CD4-positive, alpha-beta memory T cell (primary cell): ENCODE measurements around the gene NUTM2D. TPM values are rescaled to one million over a fixed set of nuclear protein-coding genes. Genes with fewer than 3 reads are reported as not detected.
"Not testable (repeated sequence)": the region's sequence is repeated elsewhere in the genome, so short reads cannot be mapped to it uniquely, and the experiment has no call there.

Source experiments
- CTCF ChIA-PET: fragments of 350-600 bp; sonication (Branson Sonifier 250); formaldehyde crosslinking; loops from one replicate; lab custom pipeline; 2021; ENCODE audit warnings: inconsistent platforms; ENCODE audit not compliant: partially characterized antibody; lab: Charles Lee
- POLR2A ChIA-PET: fragments of 350-600 bp; sonication (Branson Sonifier 250); formaldehyde crosslinking; loops from one replicate; lab custom pipeline; 2021; ENCODE audit not compliant: partially characterized antibody; lab: Charles Lee
- DNase-seq, 5 donors: peaks; one replicate each; pipeline versions ENCODE4 v3.0.0 to v3.0.0-alpha.2; 2020 to 2022; ENCODE audit warnings: mixed read lengths in 1 of 5
- H3K27ac ChIP-seq: one replicate; pipeline ENCODE4 v1.7.0; 2013; ENCODE audit warnings: low read depth, low read length
- H3K27me3 ChIP-seq: 2 replicates; pipeline ENCODE4 v1.7.0; 2013; ENCODE audit warnings: mild to moderate bottlenecking, low read length, moderate library complexity; ENCODE audit not compliant: insufficient read depth
- H3K36me3 ChIP-seq: 2 replicates; pipeline ENCODE4 v1.7.0; 2013; ENCODE audit warnings: mild to moderate bottlenecking, low read length, moderate library complexity; ENCODE audit not compliant: insufficient read depth
- H3K4me1 ChIP-seq: 2 replicates; pipeline ENCODE4 v1.7.0; 2013; ENCODE audit warnings: mild to moderate bottlenecking, low read length, moderate library complexity; ENCODE audit not compliant: insufficient read depth
- H3K4me3 ChIP-seq, 2 donors: one replicate each; pipeline ENCODE4 v1.7.0; 2013; ENCODE audit warnings: low read length in 2 of 2, mild to moderate bottlenecking in 1 of 2
- H3K9me3 ChIP-seq, 2 donors: one replicate each; pipeline ENCODE4 v1.7.0; 2013; ENCODE audit warnings: low read length in 2 of 2, control low read depth in 1 of 2; ENCODE audit not compliant: control insufficient read depth in 1 of 2
- H3K27ac Mint-ChIP-seq, 7 donors: one replicate each; pipeline ENCODE4 v1.8.0; 2020 to 2021; ENCODE audit warnings: mixed read lengths in 7 of 7, mild to moderate bottlenecking in 6 of 7, inconsistent platforms in 3 of 7, moderate library complexity in 3 of 7
- H3K27me3 Mint-ChIP-seq, 2 donors: one replicate each; pipeline ENCODE4 v1.8.0; 2020 to 2021; ENCODE audit warnings: mixed read lengths in 2 of 2
- H3K36me3 Mint-ChIP-seq, 2 donors: one replicate each; pipeline ENCODE4 v1.8.0; 2020 to 2021; ENCODE audit warnings: mixed read lengths in 2 of 2, inconsistent platforms in 1 of 2, mild to moderate bottlenecking in 1 of 2
- H3K4me1 Mint-ChIP-seq, 4 donors: one replicate each; pipeline ENCODE4 v1.8.0; 2020 to 2021; ENCODE audit warnings: mixed read lengths in 4 of 4, mild to moderate bottlenecking in 1 of 4
- H3K4me3 Mint-ChIP-seq, 8 donors: one replicate each; pipeline ENCODE4 v1.8.0; 2020 to 2021; ENCODE audit warnings: mixed read lengths in 8 of 8, mild to moderate bottlenecking in 7 of 8, moderate library complexity in 6 of 8, inconsistent platforms in 3 of 8
- H3K9me3 Mint-ChIP-seq, 8 donors: one replicate each; pipeline ENCODE4 v1.8.0; 2020 to 2021; ENCODE audit warnings: mixed read lengths in 8 of 8, mild to moderate bottlenecking in 5 of 8, inconsistent platforms in 3 of 8, moderate library complexity in 1 of 8
- intact Hi-C: fragments of 100-400 bp; cut with micrococcal nuclease; formaldehyde crosslinking; loops from one replicate; pipeline ENCODE4 v1.15.1; 2023
- polyA plus RNA-seq, 2 donors: library from polyadenylated mRNA; unstranded; fragments of 300-500 nt; fragmentation: Illumina TruSeq; gene quantifications; one replicate each; pipeline ENCODE4 v1.2.3, GENCODE V29; 2021
- total RNA-seq, 2 experiments: library from RNA; stranded (reverse); gene quantifications; one replicate each; pipeline ENCODE4 v1.2.3, GENCODE V29; 2021

NUTM2D gene
- total and polyA plus RNA-seq, 4 experiments from 2014 or later: 0.39 to 4.9 (median 4.7) TPM; not detected in 1

DNA sequence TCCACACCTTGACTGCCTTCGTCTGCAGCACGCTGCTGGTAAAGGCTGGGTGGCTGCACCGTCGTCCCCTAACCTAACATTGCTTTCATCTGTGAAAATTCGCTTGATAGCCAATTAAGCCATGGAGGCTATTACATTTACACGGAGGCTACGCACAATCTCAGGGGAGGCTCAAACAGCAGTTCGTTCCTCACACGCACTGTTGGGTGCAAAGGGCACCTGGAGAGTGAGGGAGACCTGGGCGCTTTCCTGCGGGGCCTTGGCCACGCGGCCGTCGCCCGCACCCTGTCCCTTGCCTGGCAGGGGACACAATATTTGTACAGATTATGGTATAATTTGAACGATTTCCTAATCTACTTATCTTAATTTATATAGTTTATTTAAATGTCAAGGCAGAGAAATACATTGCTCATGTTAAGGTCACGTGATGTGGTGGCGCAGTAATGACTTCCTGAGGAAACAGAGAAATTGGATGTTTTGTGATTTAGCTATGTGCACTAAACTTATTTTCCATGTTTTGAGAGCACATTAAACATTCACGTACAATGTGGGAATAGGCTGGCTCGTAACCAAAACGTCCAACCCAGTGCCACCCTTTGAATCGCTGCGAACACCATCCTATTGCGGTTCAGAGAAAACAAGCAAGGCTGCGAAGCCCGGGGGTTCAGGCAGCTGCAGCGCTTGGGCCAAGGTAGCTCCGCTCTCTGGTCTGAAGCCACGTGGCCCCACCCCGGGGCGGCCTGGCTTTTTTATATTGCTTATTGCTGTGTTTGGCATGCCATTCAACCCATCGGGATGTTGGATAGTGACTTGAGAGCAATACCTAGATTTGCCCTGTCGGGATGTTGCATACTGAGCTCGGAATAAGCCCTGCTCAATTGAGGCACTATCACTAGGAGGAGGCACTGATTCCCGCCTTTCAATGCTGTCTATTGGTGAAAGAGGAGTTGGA lies 50.2 kb downstream of the NUTM2D start:
- H3K27me3 Mint-ChIP-seq, H3K9me3 ChIP-seq, H3K27ac ChIP-seq, H3K4me1 ChIP-seq, H3K36me3 ChIP-seq, CTCF ChIA-PET, POLR2A ChIA-PET, H3K9me3 Mint-ChIP-seq, intact Hi-C loops, H3K36me3 Mint-ChIP-seq, H3K27me3 ChIP-seq, H3K27ac Mint-ChIP-seq, H3K4me1 Mint-ChIP-seq, H3K4me3 ChIP-seq: not testable (repeated sequence)
- peak in 4 of 5 donors; percentile 4 to 24 (median 8) for DNase-seq
- H3K4me3 Mint-ChIP-seq: peak overlapping the region in 7 of 8 donors; percentile 40 to 63 (median 57)

DNA sequence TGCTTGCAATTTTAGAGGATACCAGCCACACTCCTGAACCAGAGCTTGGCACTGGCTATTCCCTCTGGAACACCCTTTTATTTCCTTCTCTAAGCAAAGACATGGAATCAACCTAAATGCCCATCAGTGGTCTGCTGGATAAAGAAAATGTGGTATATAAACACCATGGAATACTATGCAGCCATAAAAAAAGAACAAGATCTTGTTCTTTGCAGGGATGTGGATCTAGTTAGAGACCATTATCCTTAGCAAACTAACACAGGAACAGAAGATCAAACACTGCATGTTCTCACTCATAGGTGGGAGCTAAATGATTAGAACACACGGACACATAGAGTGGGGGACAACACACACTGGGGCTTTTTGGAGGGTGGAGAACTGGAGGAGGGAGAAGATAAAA lies 56.4 kb downstream of the NUTM2D start:
- H3K36me3 Mint-ChIP-seq, H3K27me3 ChIP-seq, DNase-seq, intact Hi-C loops, H3K4me1 ChIP-seq, H3K36me3 ChIP-seq, H3K9me3 ChIP-seq, H3K27ac ChIP-seq, H3K4me3 Mint-ChIP-seq, H3K4me3 ChIP-seq, H3K4me1 Mint-ChIP-seq, H3K9me3 Mint-ChIP-seq, POLR2A ChIA-PET, CTCF ChIA-PET: not testable (repeated sequence)
- Mint-ChIP-seq H3K27me3 (peaks cover 7 to 14% of the 10 kb centered on the region in 2 donors), H3K27ac (peak overlapping the region in 1 of 7 donors; percentile 62)

Other genes starting within 250 kb of the NUTM2D start
- gene NUTM2A, start 132.3 kb upstream of the NUTM2D start, total RNA-seq: 1 to 10 TPM; 1.2 to 1.3 TPM
- gene NUTM2A, start 132.3 kb upstream of the NUTM2D start, polyA plus RNA-seq: not detected
- 1 to 10 TPM; 8.2 to 9.3 TPM for gene MINPP1, start 147.1 kb downstream of the NUTM2D start, total RNA-seq
- 10 to 100 TPM; 10.9 to 11.0 TPM for gene MINPP1, start 147.1 kb downstream of the NUTM2D start, polyA plus RNA-seq